ENCODE data around the gene PDE4B. TPM values are rescaled to one million over a fixed set of nuclear protein-coding genes. Genes with fewer than 3 reads are reported as not detected.

The PDE4B gene
- polyA plus RNA-seq, 1 donor from 2014 or later = 135 TPM

DNA sequence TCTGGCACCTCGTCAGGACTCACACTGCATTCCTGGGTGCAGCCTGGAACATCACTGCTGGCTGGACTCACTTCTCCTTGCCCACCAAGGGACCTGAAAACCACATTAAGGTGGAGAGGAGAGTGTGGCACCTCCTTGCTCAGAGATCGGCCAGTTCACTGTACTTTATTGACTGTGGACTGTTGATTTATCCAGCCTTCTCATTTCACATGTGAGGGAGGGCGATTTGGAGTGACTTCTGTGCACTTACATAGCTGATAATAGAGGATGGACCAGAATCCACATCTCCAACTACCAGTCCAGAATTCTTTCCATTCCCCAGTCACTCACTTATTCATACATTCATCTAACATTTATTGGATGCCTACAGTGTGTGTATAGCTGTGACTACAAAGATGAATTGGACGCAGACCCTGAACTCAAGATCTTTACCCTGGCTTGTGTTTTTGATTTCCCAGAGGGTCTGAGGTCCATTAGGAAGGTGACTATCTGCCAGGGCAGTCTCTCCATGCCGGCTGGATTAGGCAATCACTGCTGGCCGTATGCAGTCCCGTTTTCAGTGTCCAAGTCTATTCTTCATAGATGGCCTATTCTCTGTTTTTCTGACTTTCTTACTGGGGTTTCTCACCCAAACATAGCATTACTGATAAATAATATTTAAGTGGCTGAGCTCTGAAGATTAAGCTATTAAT lies 507.7 kb downstream of the PDE4B start:
- Histone ChIP-seq H3K9me2 (ENCODE audit: insufficient read depth, low read length) (no peaks in the 10 kb centered on the region), H4K20me1 (ENCODE audit: insufficient read depth) (no peaks in the 10 kb centered on the region), H3K27ac (ENCODE audit: low read length) (no peak overlapping the region), H3K4me2 (ENCODE audit: low read length) (no peak overlapping the region), H3K36me3 (ENCODE audit: insufficient read depth, low read length) (no peaks in the 10 kb centered on the region), H3F3A (ENCODE audit: insufficient read depth, low read length, poor library complexity, severe bottlenecking) (no peaks in the 10 kb centered on the region), H3K9me3 (ENCODE audit: low read length) (no peaks in the 10 kb centered on the region), H3K9ac (ENCODE audit: low read length) (no peak overlapping the region), H3K27me3 (ENCODE audit: insufficient read depth, low read depth, low read length) (no peaks in the 10 kb centered on the region), H3K4me3 (ENCODE audit: low read length) (no peak overlapping the region), H3K79me2 (replicated peaks; ENCODE audit: insufficient read depth, low read length) (no peaks in the 10 kb centered on the region), H2AFZ (ENCODE audit: low read depth, low read length) (no peak overlapping the region)
- TF ChIP-seq EP300 (conservative IDR thresholded peaks at IDR 0.05; ENCODE audit: poor library complexity, severe bottlenecking) (no peak), MXI1 (conservative IDR thresholded peaks at IDR 0.05; ENCODE audit: poor library complexity, severe bottlenecking) (no peak)

DNA sequence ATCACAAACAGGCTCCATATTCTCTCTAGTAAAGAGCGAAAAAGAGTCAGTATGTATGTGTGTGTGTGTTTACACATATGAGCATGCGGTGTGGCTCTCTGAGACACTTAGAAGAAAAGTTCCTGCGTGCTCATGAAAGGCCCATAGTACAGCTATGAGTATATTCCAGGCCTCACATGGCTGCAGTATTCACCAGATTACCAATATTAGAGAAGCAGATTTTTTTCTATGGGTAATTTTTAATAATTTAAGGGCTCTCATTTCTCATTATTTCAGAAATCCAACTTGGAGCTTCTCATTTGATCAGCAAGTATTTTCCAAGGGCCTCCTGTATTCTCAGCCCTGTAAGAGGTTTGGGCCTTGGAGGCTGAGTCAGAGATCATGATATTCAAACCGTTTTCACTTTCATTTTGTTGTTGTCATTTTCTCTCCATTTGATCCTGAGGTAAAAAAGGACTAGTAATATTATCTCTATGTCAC lies 508.3 kb downstream of the PDE4B start:
- H3K27ac ChIP-seq (ENCODE audit: low read length) = no peak overlapping the region
- H3K4me3 ChIP-seq (ENCODE audit: low read length) = no peak overlapping the region
- no peaks in the 10 kb centered on the region for H3K36me3 ChIP-seq (ENCODE audit: insufficient read depth, low read length)
- no peak overlapping the region for H3K9ac ChIP-seq (ENCODE audit: low read length)
- no peaks in the 10 kb centered on the region for H3K79me2 ChIP-seq (replicated peaks; ENCODE audit: insufficient read depth, low read length)
- no peak for TF ChIP-seq POLR2AphosphoS5 (IDR thresholded peaks at IDR 0.05)
- TF ChIP-seq REST (IDR thresholded peaks at IDR 0.05; ENCODE audit: borderline replicate concordance) = no peak
- no peak for TF ChIP-seq SMC3 (conservative IDR thresholded peaks at IDR 0.05; ENCODE audit: poor library complexity)
- TF ChIP-seq EP300 (conservative IDR thresholded peaks at IDR 0.05; ENCODE audit: poor library complexity, severe bottlenecking) = no peak
- TF ChIP-seq RAD21 (conservative IDR thresholded peaks at IDR 0.05) = no peak
- no peak overlapping the region for H2AFZ ChIP-seq (ENCODE audit: low read depth, low read length)
- H3K9me2 ChIP-seq (ENCODE audit: insufficient read depth, low read length) = no peaks in the 10 kb centered on the region
- H3K9me3 ChIP-seq (ENCODE audit: low read length) = no peaks in the 10 kb centered on the region
- no peaks in the 10 kb centered on the region for H4K20me1 ChIP-seq (ENCODE audit: insufficient read depth)
- H3K4me2 ChIP-seq (ENCODE audit: low read length) = no peak overlapping the region
- no peaks in the 10 kb centered on the region for H3F3A ChIP-seq (ENCODE audit: insufficient read depth, low read length, poor library complexity, severe bottlenecking)
- no peaks in the 10 kb centered on the region for H3K27me3 ChIP-seq (ENCODE audit: insufficient read depth, low read depth, low read length)

GRCh38 chr1:66302184-66302742 lies 509.6 kb downstream of the PDE4B start:
- no peak overlapping the region for H2AFZ ChIP-seq (ENCODE audit: low read depth, low read length)

More at GRCh38 chr1:66302184-66302742, 509.6 kb downstream of the PDE4B start:
- H3F3A ChIP-seq (ENCODE audit: insufficient read depth, low read length, poor library complexity, severe bottlenecking) = no peaks in the 10 kb centered on the region
- no peak overlapping the region for H3K27ac ChIP-seq (ENCODE audit: low read length)
- H4K20me1 ChIP-seq (ENCODE audit: insufficient read depth) = no peaks in the 10 kb centered on the region
- TF ChIP-seq REST (IDR thresholded peaks at IDR 0.05; ENCODE audit: borderline replicate concordance) (no peak), EZH2 (IDR thresholded peaks at IDR 0.05; ENCODE audit: borderline replicate concordance, insufficient read depth, low read length, poor library complexity, severe bottlenecking) (no peak), SMC3 (conservative IDR thresholded peaks at IDR 0.05; ENCODE audit: poor library complexity) (no peak), TAF1 (IDR thresholded peaks at IDR 0.05; ENCODE audit: low read depth) (no peak), EP300 (conservative IDR thresholded peaks at IDR 0.05; ENCODE audit: poor library complexity, severe bottlenecking) (no peak), RAD21 (conservative IDR thresholded peaks at IDR 0.05) (no peak), MXI1 (conservative IDR thresholded peaks at IDR 0.05; ENCODE audit: poor library complexity, severe bottlenecking) (no peak), POLR2AphosphoS5 (IDR thresholded peaks at IDR 0.05) (no peak), CTCF (IDR thresholded peaks at IDR 0.05; ENCODE audit: poor library complexity, severe bottlenecking) (no peak)
- no peak overlapping the region for H3K9ac ChIP-seq (ENCODE audit: low read length)
- H3K4me3 ChIP-seq (ENCODE audit: low read length) = no peak overlapping the region
- H3K9me2 ChIP-seq (ENCODE audit: insufficient read depth, low read length) = no peaks in the 10 kb centered on the region
- H3K27me3 ChIP-seq (ENCODE audit: insufficient read depth, low read depth, low read length) = no peaks in the 10 kb centered on the region
- H3K4me2 ChIP-seq (ENCODE audit: low read length) = no peak overlapping the region
- no peaks in the 10 kb centered on the region for H3K36me3 ChIP-seq (ENCODE audit: insufficient read depth, low read length)
- no peaks in the 10 kb centered on the region for H3K79me2 ChIP-seq (replicated peaks; ENCODE audit: insufficient read depth, low read length)
- H3K9me3 ChIP-seq (ENCODE audit: low read length) = no peaks in the 10 kb centered on the region

Measured in neural cell (in vitro differentiated cells).